Astrocyte of the cerebellum (primary cell): ENCODE measurements around the gene HOXA13.

ENCODE experiments used
- DNase-seq: peaks from one replicate; pipeline ENCODE4 v3.0.0-alpha.2; 2011; ENCODE audit warnings: low read depth
- H3K4me3 ChIP-seq: 2 replicates; pipeline ENCODE4 v1.5.1; 2011; ENCODE audit warnings: mild to moderate bottlenecking, low read depth, low read length, moderate library complexity
- CTCF ChIP-seq: IDR thresholded peaks from 2 replicates; pipeline ENCODE4 v1.5.1; 2012; ENCODE audit warnings: low read length, low read depth, moderate library complexity, mild to moderate bottlenecking; ENCODE audit errors: missing control alignments
- in situ Hi-C: cut with HindIII; loops from 2 replicates; pipeline ENCODE4 v1.10.0; 2017; ENCODE audit warnings: low sequenced_read_pairs

The HOXA13 gene

GRCh38 chr7:27197137-27198042, 2.5 kb downstream of the HOXA13 start:
- no peak for TF ChIP-seq CTCF
- no peak for DNase-seq
- H3K4me3 ChIP-seq, result no peak overlapping the region
- in situ Hi-C loops, result no loop called here

GRCh38 chr7:27196287-27196767, 3.6 kb downstream of the HOXA13 start:
- H3K4me3 ChIP-seq, result no peak overlapping the region
- peak; percentile 64 for TF ChIP-seq CTCF
- in situ Hi-C loops, result no loop called here
- peak; percentile 53 for DNase-seq

GRCh38 chr7:27194686-27195379, 5.1 kb downstream of the HOXA13 start:
- H3K4me3 ChIP-seq, result no peak overlapping the region
- TF ChIP-seq CTCF, result no peak
- in situ Hi-C loops, result no loop called here
- no peak for DNase-seq

GRCh38 chr7:27194002-27194352, 5.9 kb downstream of the HOXA13 start:
- no peak for DNase-seq
- in situ Hi-C loops, result no loop called here
- no peak for TF ChIP-seq CTCF
- no peak overlapping the region for H3K4me3 ChIP-seq

- DNase-seq, result no peak
- TF ChIP-seq CTCF, result no peak
- in situ Hi-C loops, result no loop called here
- H3K4me3 ChIP-seq, result no peak overlapping the region
Observed at GRCh38 chr7:27193335-27194001, 6.4 kb downstream of the HOXA13 start.

- TF ChIP-seq CTCF, result no peak
- DNase-seq, result no peak
- in situ Hi-C loops, result no loop called here
- no peak overlapping the region for H3K4me3 ChIP-seq
Observed at GRCh38 chr7:27192546-27193334, 7.2 kb downstream of the HOXA13 start.
